CD4-positive, alpha-beta T cell (primary cell): Measurements from ENCODE around the gene EVPL. TPM values are rescaled to one million over a fixed set of nuclear protein-coding genes. Genes with fewer than 3 reads are reported as not detected.

ENCODE experiments used
- ATAC-seq: fragments of 200-7000 bp; cut with Tn5 transposase; one replicate; pipeline ENCODE4 v1.10.0; 2022; ENCODE audit warnings: mild to moderate bottlenecking; ENCODE audit not compliant: poor library complexity
- CTCF ChIA-PET: fragments of 350-600 bp; sonication (Branson Sonifier 250); formaldehyde crosslinking; loops from one replicate; lab custom pipeline; 2021; ENCODE audit warnings: antibody characterized with exemption, inconsistent platforms; lab: Charles Lee
- POLR2A ChIA-PET: fragments of 350-600 bp; sonication (Branson Sonifier 250); formaldehyde crosslinking; loops from one replicate; lab custom pipeline; 2021; ENCODE audit warnings: antibody characterized with exemption, inconsistent platforms; lab: Charles Lee
- DNase-seq, 14 experiments: peaks; one replicate each; pipeline ENCODE4 v3.0.0-alpha.2; 2013 to 2020; ENCODE audit warnings: mixed read lengths in 2 of 14
- H3K27ac ChIP-seq, 2 donors: one replicate each; pipeline versions ENCODE4 v1.5.1 to v1.7.0; 2013; ENCODE audit warnings: low read length in 2 of 2, low read depth in 1 of 2, mild to moderate bottlenecking in 1 of 2
- H3K27me3 ChIP-seq, 2 experiments: 1 replicate in 1 of 2; 2 replicates in 1 of 2; pipeline versions ENCODE4 v1.6.1 to v1.7.0; 2013; ENCODE audit warnings: low read length in 2 of 2, control low read depth in 1 of 2, mild to moderate bottlenecking in 1 of 2, moderate library complexity in 1 of 2; ENCODE audit not compliant: insufficient read depth in 2 of 2, control insufficient read depth in 1 of 2
- H3K36me3 ChIP-seq: one replicate; pipeline ENCODE4 v1.6.1; 2013; ENCODE audit warnings: low read length, control low read depth; ENCODE audit not compliant: insufficient read depth
- H3K4me1 ChIP-seq: one replicate; pipeline ENCODE4 v1.6.1; 2013; ENCODE audit warnings: low read length, control low read depth; ENCODE audit not compliant: insufficient read depth
- H3K4me3 ChIP-seq: one replicate; pipeline ENCODE4 v1.5.1; 2013; ENCODE audit warnings: mild to moderate bottlenecking, low read length, moderate library complexity
- H3K9me3 ChIP-seq, 2 experiments: 1 replicate in 1 of 2; 2 replicates in 1 of 2; pipeline versions ENCODE4 v1.6.1 to v1.7.0; 2013; ENCODE audit warnings: low read length in 2 of 2, mild to moderate bottlenecking in 2 of 2, control low read depth in 1 of 2, moderate library complexity in 1 of 2; ENCODE audit not compliant: control insufficient read depth in 1 of 2, insufficient read depth in 1 of 2
- H3K27ac Mint-ChIP-seq: one replicate; pipeline ENCODE4 v1.8.0; 2020; ENCODE audit warnings: mixed read lengths
- H3K27me3 Mint-ChIP-seq: one replicate; pipeline ENCODE4 v1.8.0; 2021; ENCODE audit warnings: mixed read lengths
- H3K36me3 Mint-ChIP-seq: one replicate; pipeline ENCODE4 v1.8.0; 2021; ENCODE audit warnings: low read depth, mixed read lengths
- H3K4me1 Mint-ChIP-seq: one replicate; pipeline ENCODE4 v1.8.0; 2021; ENCODE audit warnings: low read depth, mixed read lengths
- H3K4me3 Mint-ChIP-seq: one replicate; pipeline ENCODE4 v1.8.0; 2020; ENCODE audit warnings: mild to moderate bottlenecking, mixed read lengths
- H3K9me3 Mint-ChIP-seq: one replicate; pipeline ENCODE4 v1.8.0; 2020; ENCODE audit warnings: mixed read lengths
- intact Hi-C, 2 experiments: fragments of 100-400 bp; cut with DNase I in 1 of 2; cut with micrococcal nuclease in 1 of 2; formaldehyde crosslinking; loops; one replicate each; pipeline versions ENCODE4 v1.15.1 to v1.9.0; 2023 to 2025; cut with DNase I, micrococcal nuclease
- polyA plus RNA-seq, 2 donors: library from polyadenylated mRNA; unstranded; fragments of 120-200 nt; gene quantifications; one replicate each; pipeline ENCODE4 v1.2.1, GENCODE V29; 2013
- total RNA-seq, 174 experiments: library from RNA in 2 of 174; stranded (reverse) in 2 of 174; gene quantifications; one replicate each; pipeline ENCODE4 v1.2.3 and lab custom pipeline; 2021 to 2026
- TF ChIP-seq, protein P1 (sequence below): fragments of 200-600 bp; IDR thresholded peaks from one replicate; pipeline ENCODE4 v1.8.0; 2022; ENCODE audit warnings: antibody characterized with exemption, mild to moderate bottlenecking

The EVPL gene
- under 1 TPM; 0.14 to 0.38 TPM for total RNA-seq
- polyA plus RNA-seq (2013, experiment 1 of 2): 0.37 TPM
- polyA plus RNA-seq (2013, experiment 2 of 2): 0.26 TPM
- 0 to 1.7 (median 0.16) reads per million in 172 experiments for total RNA-seq (lab: John Stamatoyannopoulos, UW)

DNA sequence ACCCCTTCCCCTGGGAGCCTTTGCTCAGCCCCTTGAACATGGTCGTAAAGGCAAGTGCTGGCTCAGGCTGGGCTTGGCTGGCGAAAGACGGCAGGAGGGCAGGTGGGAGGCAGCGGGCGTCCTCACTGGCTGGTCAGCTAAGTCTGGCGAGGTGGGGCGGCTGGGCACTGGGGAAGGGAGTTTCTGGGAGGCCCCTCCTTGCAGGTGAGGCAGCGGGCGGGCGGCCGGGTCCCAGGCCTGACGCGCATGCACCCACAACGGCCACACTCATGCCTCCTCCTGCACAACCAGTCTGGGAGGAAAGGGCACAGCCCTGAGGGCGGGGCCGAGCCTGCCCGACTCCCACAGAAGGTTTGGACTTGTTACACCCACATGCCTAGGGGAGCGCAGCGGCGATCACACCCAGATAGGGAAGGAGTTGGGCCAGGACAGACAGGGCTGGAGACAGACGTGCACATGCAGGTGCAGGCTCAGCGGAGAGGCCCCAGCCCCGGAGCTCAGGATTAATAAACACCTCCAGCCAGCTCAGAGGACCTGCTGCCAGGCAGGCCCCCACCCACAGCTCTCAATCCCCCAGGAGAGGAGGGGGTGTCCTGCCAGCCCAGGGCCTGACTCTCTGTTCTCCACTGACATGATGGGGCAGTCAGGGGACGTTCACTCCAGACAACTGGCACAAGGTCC, at the start of gene EVPL:
TSS of gene EVPL (minus strand) at position 148 of the 681 bp plus-strand sequence. CDS start at position 40, 108 bp downstream.
- ChIA-PET CTCF (no interaction called here), POLR2A (no interaction called here)
- Histone ChIP-seq H3K27me3 (no peaks in the 10 kb centered on the region), H3K4me1 (peaks cover 25% of the 10 kb centered on the region), H3K4me3 (no peak within 1 kb of the TSS), H3K9me3 (no peaks in the 10 kb centered on the region), H3K27ac (no peak within 1 kb of the TSS), H3K36me3 (no peaks in the 10 kb centered on the region)
- H3K4me3 Mint-ChIP-seq: no peak within 1 kb of the TSS
- H3K36me3 Mint-ChIP-seq: no peaks in the 10 kb centered on the region
- H3K27ac Mint-ChIP-seq: peak within 1 kb of the TSS; percentile 17
- ATAC-seq (no peak), DNase-seq (no peak)
- intact Hi-C loops: no loop called here
- H3K9me3 Mint-ChIP-seq: no peaks in the 10 kb centered on the region
- peaks cover 16% of the 10 kb centered on the region for H3K4me1 Mint-ChIP-seq
- no peaks in the 10 kb centered on the region for H3K27me3 Mint-ChIP-seq
- TF ChIP-seq, protein P1, sequence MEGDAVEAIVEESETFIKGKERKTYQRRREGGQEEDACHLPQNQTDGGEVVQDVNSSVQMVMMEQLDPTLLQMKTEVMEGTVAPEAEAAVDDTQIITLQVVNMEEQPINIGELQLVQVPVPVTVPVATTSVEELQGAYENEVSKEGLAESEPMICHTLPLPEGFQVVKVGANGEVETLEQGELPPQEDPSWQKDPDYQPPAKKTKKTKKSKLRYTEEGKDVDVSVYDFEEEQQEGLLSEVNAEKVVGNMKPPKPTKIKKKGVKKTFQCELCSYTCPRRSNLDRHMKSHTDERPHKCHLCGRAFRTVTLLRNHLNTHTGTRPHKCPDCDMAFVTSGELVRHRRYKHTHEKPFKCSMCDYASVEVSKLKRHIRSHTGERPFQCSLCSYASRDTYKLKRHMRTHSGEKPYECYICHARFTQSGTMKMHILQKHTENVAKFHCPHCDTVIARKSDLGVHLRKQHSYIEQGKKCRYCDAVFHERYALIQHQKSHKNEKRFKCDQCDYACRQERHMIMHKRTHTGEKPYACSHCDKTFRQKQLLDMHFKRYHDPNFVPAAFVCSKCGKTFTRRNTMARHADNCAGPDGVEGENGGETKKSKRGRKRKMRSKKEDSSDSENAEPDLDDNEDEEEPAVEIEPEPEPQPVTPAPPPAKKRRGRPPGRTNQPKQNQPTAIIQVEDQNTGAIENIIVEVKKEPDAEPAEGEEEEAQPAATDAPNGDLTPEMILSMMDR: no peak

DNA sequence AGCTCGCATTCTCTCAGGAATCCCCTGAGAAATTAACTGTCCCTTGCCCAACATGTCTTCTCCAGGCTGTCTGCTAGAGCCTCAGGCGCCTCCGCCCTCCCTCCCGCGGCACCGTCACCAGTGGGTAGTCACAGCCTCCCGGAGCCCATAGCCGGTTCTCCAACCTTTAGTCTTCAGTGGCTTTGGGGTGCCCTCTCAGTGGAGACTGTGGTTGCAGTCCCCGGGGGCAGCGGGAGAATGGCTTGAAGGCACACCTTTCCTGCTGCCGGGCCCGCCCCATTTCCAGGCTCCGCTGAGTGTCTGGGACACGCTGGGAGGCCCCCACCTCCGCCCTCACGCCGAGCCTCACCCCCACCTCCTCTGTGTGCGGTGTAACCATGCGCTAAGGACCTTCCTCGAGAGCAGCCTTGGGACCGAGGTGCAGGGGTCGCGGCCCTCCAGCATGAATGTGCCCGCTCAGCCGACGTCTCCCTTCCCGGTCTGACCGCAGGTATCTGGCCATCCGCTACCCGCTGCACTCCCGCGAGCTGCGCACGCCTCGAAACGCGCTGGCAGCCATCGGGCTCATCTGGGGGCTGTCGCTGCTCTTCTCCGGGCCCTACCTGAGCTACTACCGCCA, 49.1 kb upstream of the EVPL start:
- Mint-ChIP-seq H3K27me3 (peaks cover 40% of the 10 kb centered on the region), H3K27ac (peak overlapping the region; percentile 84), H3K4me1 (peaks cover 60% of the 10 kb centered on the region), H3K4me3 (peak overlapping the region; percentile 87), H3K9me3 (no peaks in the 10 kb centered on the region), H3K36me3 (peaks cover 10% of the 10 kb centered on the region)
- CTCF ChIA-PET: interaction anchor here (0.7 kb wide), 1 partner anchor 203 kb away, joined by 3 read pairs; no protein-coding TSS in a partner anchor
- ATAC-seq: no peak
- intact Hi-C loops: no loop called here
- Histone ChIP-seq H3K4me1 (peaks cover 67% of the 10 kb centered on the region), H3K27me3 (peaks cover 33 to 35% of the 10 kb centered on the region in 2 experiments), H3K27ac (no peak overlapping the region), H3K9me3 (peaks cover 0 to 20% of the 10 kb centered on the region in 2 experiments), H3K4me3 (peak overlapping the region; percentile 41), H3K36me3 (no peaks in the 10 kb centered on the region)
- POLR2A ChIA-PET: interaction anchor here (0.8 to 1.8 kb wide), 5 partner anchors 13 to 47 kb away, joined by 3 to 6 read pairs (median 4); partner anchors contain the start of gene EXOC7
- TF ChIP-seq, protein P1: no peak
- DNase-seq: peak in 2 of 14 experiments; percentile 13 to 30

DNA sequence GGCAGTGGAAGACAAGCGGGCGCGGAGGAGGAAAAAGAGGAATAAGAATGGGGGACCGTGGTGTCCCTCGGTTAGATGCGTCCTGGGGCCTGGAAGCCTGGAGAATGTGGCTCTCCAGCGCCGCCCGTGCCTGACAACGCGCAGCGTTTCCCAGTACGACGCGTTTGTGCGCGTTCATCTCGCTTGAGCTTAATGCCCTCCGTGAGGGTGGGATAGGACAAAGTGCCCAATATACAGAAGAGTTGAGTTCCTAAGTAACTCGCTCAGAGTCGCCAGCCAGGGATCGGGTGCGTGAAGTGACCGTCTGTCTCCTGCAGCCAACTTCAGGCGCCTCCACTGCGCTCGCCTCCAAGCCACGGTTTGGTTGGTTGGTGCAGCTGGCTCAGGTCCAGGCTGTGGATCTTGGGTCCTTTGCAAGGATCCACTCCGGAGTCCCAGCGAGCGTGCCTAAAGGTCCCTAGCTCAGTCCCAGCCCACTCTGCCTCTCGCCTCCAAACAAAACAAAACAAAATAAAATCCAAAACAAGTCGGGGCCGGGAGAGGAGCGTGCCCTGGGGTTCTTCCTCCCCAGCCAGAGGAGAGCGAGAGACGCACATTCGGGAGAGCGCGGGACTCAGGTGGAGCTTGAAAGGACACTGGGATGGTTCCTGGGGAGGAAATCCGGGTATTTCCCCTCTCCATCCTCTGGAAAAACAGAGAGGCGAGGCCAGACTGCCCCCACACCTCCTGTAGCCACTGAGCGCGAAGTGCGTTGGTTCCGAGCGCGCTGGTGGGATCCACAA, 48.4 kb upstream of the EVPL start:
- DNase-seq (peak in 3 of 14 experiments; percentile 23 to 48 (median 40)), ATAC-seq (no peak)
- peak overlapping the region; percentile 77 for H3K4me3 Mint-ChIP-seq
- H3K27me3 ChIP-seq: peaks cover 33 to 35% of the 10 kb centered on the region in 2 experiments
- peaks cover 0 to 20% of the 10 kb centered on the region in 2 experiments for H3K9me3 ChIP-seq
- ChIA-PET CTCF (interaction anchor here (0.7 kb wide), 1 partner anchor 204 kb away, joined by 3 read pairs; no protein-coding TSS in a partner anchor), POLR2A (interaction anchor here (0.8 to 1.3 kb wide), 3 partner anchors 12 to 47 kb away, joined by 4 to 6 read pairs (median 4); partner anchors contain the start of gene EXOC7)
- intact Hi-C loops: no loop called here
- H3K36me3 ChIP-seq: no peaks in the 10 kb centered on the region
- H3K27me3 Mint-ChIP-seq: peaks cover 40% of the 10 kb centered on the region
- H3K4me1 ChIP-seq: peaks cover 71% of the 10 kb centered on the region
- H3K4me1 Mint-ChIP-seq: peaks cover 66% of the 10 kb centered on the region
- TF ChIP-seq, protein P1: no peak
- H3K4me3 ChIP-seq: peak overlapping the region; percentile 41
- peak overlapping the region; percentile 56 for H3K27ac Mint-ChIP-seq
- H3K9me3 Mint-ChIP-seq: no peaks in the 10 kb centered on the region
- no peak overlapping the region for H3K27ac ChIP-seq
- H3K36me3 Mint-ChIP-seq: peaks cover 10% of the 10 kb centered on the region
